ENCODE measurements around the gene MAP4K3. TPM values are rescaled to one million over a fixed set of nuclear protein-coding genes. Genes with fewer than 3 reads are reported as not detected.

The MAP4K3 gene
- total and polyA plus RNA-seq, 2 of the 4 experiments (the other 2 are of a cell fraction): 13.2 to 32.6 TPM

GRCh38 chr2:39217192-39217550 lies 219.9 kb downstream of the MAP4K3 start:
- no peaks in the 10 kb centered on the region for H3K9me3 ChIP-seq (ENCODE audit: control insufficient read depth, insufficient read depth, low read length)

More at GRCh38 chr2:39217192-39217550, 219.9 kb downstream of the MAP4K3 start:
- ChIA-PET POLR2A (ENCODE audit: unreplicated experiment) (no interaction called here), CTCF (no interaction called here)
- Histone ChIP-seq H3K18ac (ENCODE audit: low read depth, low read length) (no peak overlapping the region), H4K5ac (ENCODE audit: low read depth, low read length) (no peak overlapping the region), H2AFZ (replicated peaks; ENCODE audit: low read length, poor library complexity) (no peak overlapping the region), H3K4me2 (ENCODE audit: low read depth, low read length) (no peak overlapping the region), H3K27me3 (ENCODE audit: control insufficient read depth, insufficient read depth, low read length) (no peaks in the 10 kb centered on the region), H3K4ac (ENCODE audit: low read depth, low read length) (no peak overlapping the region), H3K14ac (replicated peaks; ENCODE audit: low read depth, low read length) (no peak overlapping the region), H4K8ac (ENCODE audit: low read depth in 2 of 2, low read length in 2 of 2) (no peak overlapping the region), H2AK5ac (ENCODE audit: low read depth, low read length) (no peak overlapping the region), H2BK15ac (ENCODE audit: low read depth, low read length) (no peak overlapping the region), H3K9ac (ENCODE audit: low read depth, low read length) (no peak overlapping the region), H3K27ac (ENCODE audit: insufficient read depth, low read length) (no peak overlapping the region), H2BK20ac (ENCODE audit: low read depth, low read length) (no peak overlapping the region), H2AK9ac (replicated peaks; ENCODE audit: low read depth, low read length, poor library complexity) (no peak overlapping the region), H2BK120ac (ENCODE audit: low read depth, low read length) (no peak overlapping the region), H3K4me3 (ENCODE audit: insufficient read depth, low read depth, low read length) (no peak overlapping the region), H3K36me3 (ENCODE audit: control insufficient read depth, insufficient read depth, low read length) (no peaks in the 10 kb centered on the region), H4K20me1 (ENCODE audit: insufficient read depth, low read length) (no peaks in the 10 kb centered on the region), H2BK5ac (ENCODE audit: low read depth, low read length, poor library complexity, severe bottlenecking) (no peak overlapping the region), H4K91ac (ENCODE audit: insufficient read depth, low read depth, low read length) (no peak overlapping the region), H3K56ac (ENCODE audit: extremely low read depth, insufficient read depth, low read length) (no peak overlapping the region), H3K9me1 (ENCODE audit: insufficient read depth, low read length) (no peaks in the 10 kb centered on the region), H3K23ac (ENCODE audit: low read depth, low read length) (no peak overlapping the region), H3K79me1 (ENCODE audit: low read depth in 1 of 2, low read length in 2 of 2) (no peaks in the 10 kb centered on the region), H3K4me1 (ENCODE audit: control insufficient read depth, insufficient read depth, low read length) (no peaks in the 10 kb centered on the region)
- in situ Hi-C loops (cut with MboI; ENCODE audit: low sequenced_read_pairs) (no loop called here), dilution Hi-C loops (cut with HindIII; ENCODE audit: low sequenced_read_pairs, unreplicated experiment) (loop anchor here (25.0 kb wide), 1 partner anchor 130 kb away; no protein-coding TSS in a partner anchor), intact Hi-C loops (cut with micrococcal nuclease) (no loop called here)
- BruUV-seq (replicated peaks): no TSS peak
- no peak for TF ChIP-seq SMC3 (IDR thresholded peaks at IDR 0.05; ENCODE audit: low read depth, low read length)
- TF ChIP-seq MXI1 (IDR thresholded peaks at IDR 0.05; ENCODE audit: borderline replicate concordance, low read depth, low read length): no peak
- no peak for TF ChIP-seq FOS (IDR thresholded peaks at IDR 0.05; ENCODE audit: low read depth, low read length)
- TF ChIP-seq CEBPB (IDR thresholded peaks at IDR 0.05; ENCODE audit: low read depth, low read length): no peak
- no peak for TF ChIP-seq MAFK (IDR thresholded peaks at IDR 0.05; ENCODE audit: low read depth, low read length)
- TF ChIP-seq MAZ (IDR thresholded peaks at IDR 0.05; ENCODE audit: borderline replicate concordance, low read depth, low read length): no peak
- ATAC-seq (ENCODE audit: low read depth): no peak
- no CpG with 5 or more reads among the region's 4 CpGs for WGBS, 2 experiments (ENCODE audit: extremely low coverage in 2 of 2, insufficient read length in 1 of 2)
- no peak for DNase-seq

All from IMR-90 (cell line).